Measurements from ENCODE around the gene CEP57.
"Not testable (repeated sequence)": the region's sequence is repeated elsewhere in the genome, so short reads cannot be mapped to it uniquely, and the experiment has no call there.

The CEP57 gene

DNA sequence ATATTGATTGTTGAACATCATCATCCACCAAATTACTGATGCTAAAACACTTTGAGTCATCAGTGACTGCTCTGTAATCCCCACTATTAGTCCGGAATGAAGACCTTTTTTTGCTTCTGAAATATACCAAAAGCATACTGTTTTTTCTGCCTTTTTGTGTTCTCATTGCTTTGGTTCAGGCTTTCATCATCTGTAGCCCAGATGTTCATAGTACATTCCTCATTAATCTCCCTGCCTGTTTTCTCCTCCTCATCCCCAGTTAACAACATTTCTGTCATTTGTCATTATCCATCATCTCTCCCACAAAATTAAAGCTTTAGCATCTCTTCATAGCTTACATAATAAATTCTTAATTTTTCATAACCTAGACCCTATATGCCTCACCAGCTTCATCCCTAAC is 9.2 kb downstream of the CEP57 start:
- DNase-seq (ENCODE audit: low read depth) = no peak

DNA sequence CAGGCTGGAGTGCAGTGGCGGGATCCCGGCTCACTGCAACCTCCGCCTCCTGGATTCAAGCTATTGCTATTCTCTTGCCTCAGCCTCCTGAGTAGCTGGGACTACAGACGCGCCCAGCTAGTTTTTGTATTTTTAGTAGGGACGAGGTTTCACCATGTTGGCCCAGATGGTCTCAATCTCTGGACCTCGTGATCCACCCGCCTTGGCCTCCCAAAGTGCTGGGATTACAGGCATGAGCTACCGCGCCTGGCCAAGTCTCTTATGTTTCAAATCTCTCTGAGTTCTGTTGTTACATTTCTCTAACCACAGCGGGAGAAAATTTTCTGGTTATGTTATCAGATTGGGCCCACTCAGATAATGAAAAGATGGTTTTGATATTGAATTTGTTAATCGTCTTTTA is 10.1 kb downstream of the CEP57 start:
- DNase-seq (ENCODE audit: low read depth) = no peak

DNA sequence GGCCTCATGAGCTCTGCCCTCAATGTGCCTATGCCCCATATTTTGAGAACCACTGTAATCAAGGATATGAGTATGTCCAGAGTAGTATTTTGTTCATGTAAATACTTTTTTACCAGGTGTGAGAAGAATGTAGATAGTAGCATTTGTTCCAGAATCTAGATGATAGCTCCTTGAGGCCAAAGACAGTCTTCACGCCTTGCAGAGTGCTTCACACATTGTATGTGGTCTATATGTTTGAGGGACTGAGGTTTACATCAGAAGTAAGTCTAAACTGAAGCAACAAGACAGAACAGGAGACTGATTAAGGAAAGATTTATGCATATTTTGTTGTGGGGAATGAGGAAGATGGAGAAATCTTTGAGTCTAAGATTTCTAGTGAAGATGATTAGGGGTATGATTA is 12.5 kb downstream of the CEP57 start:
- no peak for DNase-seq (ENCODE audit: low read depth)

DNA sequence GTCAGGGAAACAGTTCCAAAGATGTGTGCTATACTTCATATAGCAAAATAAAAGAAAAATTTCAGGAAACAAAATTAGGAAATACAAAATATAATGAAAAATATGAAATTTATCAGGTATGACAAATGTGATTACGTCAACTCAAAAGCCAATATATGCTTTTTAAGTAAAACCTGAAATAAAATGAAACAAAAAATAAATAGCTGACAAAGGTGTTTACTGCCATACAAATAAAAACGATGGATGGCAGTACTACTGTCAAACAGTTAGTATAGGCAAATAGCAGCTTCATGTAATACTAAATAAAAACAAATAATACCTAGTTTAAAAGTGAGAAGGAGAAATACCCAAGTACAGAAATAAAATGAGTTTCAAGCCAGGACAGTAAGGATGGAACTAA is 13.7 kb downstream of the CEP57 start:
- DNase-seq (ENCODE audit: low read depth) = no peak

DNA sequence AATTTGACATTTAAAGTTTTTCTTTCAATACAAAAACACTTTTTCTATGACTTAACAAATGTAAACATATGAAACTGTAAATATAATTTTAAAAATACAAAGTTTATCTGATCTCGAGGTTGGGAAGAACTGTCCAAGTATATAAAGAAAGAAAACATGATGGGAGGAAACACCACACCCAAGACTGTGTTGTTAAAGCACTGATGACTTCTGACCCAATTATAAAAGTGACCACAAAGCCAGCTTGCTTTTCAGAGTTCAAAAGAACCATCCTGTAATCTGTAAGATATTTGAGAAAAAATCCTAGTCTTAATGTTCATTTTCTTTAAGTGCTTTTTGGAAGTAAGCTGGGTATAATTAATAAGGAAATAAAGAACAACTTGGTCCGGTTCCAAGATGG is 15.6 kb downstream of the CEP57 start:
- DNase-seq (ENCODE audit: low read depth) = no peak

DNA sequence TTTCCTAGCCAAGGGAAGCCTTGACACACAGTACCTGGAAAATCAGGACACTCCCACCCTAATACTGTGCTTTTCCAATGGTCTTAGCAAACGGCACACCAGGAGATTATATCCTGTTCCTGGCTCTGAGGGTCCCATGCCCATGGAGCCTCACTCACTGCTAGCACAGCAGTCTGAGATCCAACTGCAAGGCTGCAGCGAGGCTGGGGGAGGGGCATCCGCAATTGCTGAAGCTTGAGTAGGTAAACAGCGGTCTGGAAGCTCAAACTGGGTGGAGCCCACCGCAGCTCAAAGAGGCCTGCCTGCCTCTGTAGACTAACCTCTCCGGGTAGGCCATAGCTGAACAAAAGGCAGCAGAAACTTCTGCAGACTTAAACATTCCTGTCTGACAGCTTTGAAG is 16.2 kb downstream of the CEP57 start:
- DNase-seq (ENCODE audit: low read depth) = not testable (repeated sequence)

DNA sequence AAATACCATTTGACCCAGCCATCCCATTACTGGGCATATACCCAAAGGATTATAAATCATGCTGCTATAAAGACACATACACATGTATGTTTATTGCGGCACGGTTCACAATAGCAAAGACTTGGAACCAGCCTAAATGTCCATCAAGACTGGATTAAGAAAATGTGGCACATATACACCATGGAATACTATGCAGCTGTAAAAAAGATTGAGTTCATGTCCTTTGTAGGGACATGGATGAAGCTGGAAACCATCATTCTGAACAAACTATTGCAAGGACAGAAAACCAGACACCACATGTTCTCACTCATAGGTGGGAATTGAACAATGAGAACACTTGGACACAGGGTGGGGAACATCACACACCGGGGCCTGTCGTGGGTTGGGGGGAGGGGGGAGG is 20.8 kb downstream of the CEP57 start:
- not testable (repeated sequence) for DNase-seq (ENCODE audit: low read depth)

DNA sequence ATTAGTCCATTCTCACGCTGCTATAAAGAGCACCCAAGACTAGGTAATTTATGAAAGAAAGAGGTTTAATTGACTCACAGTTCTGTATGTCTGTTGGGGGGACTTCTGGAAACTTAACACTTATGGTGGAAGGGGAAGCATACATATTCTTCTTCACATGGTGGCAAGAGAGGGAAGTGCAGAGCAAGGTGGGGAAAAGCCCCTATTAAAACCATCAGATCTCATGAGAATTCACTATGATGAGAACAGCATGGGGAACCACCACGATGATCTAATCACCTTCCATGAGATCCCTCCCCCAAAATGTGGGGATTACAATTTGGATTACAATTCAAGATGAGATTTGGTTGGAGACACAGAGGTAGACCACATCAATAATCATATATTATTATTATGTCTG is 25.7 kb downstream of the CEP57 start:
- DNase-seq (ENCODE audit: low read depth) = no peak

DNA sequence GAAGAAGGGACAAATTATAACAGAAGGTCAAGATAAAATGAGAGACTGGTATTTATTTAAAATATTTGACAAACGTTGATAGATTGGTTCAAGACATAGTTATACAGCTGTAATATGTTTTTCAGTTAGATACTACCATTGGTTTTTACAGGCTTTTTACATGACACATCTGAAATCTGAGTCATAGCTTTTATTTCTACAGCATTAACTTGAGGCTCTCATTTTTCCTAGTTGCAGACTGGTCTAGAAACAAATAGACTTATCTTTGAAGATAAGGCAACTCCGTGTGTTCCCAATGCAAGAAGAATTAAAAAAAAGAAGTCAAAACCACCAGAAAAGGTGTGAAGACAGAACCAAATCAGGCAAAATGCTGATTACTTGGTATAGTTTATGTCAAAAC is 31.3 kb downstream of the CEP57 start:
- DNase-seq (ENCODE audit: low read depth) = no peak

DNA sequence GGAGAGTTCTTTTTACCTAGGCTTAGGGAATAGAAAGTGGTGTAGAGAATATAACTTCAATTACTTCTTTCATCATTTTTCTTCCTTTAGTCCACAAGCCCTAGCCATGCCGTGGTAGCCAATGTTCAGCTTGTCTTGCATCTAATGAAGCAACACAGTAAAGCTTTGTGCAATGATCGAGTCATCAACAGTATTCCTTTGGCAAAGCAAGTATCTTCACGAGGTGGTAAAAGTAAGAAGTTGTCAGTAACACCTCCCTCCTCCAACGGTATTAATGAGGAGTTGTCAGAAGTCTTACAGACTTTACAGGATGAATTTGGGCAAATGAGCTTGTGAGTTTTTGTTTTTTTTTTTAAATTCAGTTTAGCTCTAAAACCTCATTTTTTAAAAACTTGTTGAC is 37.4 kb downstream of the CEP57 start:
- DNase-seq (ENCODE audit: low read depth) = no peak

DNA sequence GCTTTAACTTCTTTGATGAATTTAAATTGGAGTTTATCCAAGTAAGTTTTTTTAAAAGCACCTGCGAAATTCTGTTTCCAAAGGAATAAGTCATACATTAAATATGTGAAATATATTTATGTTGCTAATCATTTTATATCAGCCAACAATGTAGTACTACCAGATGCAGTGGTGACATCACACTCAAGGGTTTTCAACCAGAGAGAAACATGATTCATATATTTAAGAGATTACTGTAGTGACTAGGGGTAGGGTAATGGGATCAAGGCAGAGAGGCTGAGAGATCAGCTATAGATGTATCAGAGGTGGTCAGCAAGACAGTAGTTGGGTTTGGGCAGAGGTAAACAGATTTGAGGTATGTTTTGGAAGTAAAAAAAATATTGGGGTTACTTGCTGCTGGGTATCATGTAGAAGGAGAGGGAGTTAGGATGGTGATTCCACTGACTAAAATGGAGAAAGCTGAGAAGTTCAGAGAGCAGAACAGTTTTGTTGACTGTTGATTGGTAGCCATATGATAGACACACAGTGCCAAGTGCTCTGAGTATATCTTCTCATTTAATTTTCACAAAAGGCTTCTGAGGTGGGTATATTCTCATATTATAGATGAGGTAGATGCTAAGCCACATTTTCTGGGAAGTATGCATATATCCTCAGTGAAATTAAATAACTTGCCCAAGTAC is 39.4 kb downstream of the CEP57 start:
- DNase-seq (ENCODE audit: low read depth) = no peak

DNA sequence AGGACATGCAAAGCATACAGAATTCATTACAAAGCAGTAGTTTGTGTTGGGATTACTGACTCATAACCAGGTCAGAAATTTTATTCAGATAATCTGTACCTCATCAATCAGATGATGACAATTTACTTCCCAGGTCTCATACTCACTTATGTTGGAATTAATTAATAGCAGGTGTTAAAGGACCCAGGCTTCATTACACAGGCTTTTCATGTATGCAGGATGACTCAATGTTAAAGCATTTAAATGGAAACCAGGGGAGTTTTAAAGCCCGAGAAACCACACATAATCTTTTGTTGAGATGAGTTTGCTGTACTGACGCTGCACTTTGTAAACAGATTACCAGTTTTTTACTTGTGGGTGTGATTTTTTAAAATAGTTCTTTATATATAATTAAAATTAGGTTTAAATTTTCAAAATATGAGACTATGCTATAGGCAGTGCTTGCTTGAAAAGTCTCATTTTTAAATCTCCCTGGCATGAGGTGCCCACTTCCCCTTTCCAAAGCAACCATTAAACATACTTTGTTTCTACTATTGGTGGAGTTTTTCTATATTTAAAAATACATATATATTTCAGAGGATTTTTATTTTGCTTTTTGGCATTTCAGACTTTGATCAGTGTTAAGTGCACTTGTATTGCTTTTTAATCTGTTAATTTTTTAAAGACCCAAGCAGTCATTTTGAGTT is 41.0 kb downstream of the CEP57 start:
- no peak for DNase-seq (ENCODE audit: low read depth)

DNA sequence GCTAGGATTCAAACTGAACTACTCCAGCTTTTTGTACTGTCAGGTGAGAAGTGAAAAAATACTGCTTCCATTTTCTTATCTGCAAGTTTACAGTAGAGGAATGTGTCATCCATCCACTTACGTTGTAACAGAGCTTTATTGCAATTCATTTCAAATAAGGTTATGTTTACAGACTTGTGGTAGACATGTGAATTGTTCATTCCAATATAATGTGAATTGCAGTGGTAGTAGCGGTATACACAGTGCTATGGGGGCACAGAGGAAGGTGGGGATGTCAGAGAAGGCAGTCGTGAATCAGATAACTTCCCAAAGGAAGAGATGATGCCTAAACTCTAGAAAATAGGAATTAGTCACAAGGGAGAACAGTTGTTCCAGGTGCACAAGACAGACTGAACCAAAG is 42.5 kb downstream of the CEP57 start:
- no peak for DNase-seq (ENCODE audit: low read depth)

DNA sequence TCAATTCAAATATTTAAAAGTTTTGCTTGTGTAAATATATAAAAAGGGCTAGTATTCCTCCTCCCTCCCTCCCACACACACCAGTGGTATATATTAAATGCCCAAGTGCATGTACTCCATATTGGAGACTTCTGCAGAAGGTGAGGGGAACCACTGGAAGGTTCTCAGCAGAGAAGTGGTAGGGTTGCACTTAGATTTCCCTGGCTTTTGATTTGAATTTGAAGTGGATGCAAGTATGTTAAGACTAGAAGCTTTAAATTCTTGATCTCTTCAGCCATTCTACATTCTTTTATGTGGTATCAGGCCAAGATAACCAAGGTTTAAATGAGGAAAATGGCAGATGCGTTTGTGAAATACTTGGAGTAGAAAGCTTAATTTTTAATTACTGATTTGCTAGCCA is 43.1 kb downstream of the CEP57 start:
- no peak for DNase-seq (ENCODE audit: low read depth)

DNA sequence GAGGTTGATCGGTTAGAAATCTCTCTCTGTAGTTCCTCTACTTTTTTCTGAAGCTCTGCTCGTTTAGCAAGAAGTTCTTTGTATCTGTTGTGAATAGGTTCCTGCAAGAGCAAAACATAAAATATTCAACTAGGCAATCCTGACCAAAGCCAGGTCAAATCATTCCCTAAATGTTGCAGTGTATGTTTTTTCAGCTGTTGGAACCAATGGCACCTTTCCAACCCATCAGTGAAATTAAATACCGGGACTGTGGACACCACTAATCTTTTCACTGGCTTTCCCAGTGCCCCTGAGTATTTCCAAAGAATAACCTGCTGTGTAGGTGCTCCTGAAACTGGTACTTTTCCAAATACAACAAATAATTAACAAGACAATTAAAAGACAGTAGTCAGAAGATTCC is 45.1 kb downstream of the CEP57 start:
- no peak for DNase-seq (ENCODE audit: low read depth)

DNA sequence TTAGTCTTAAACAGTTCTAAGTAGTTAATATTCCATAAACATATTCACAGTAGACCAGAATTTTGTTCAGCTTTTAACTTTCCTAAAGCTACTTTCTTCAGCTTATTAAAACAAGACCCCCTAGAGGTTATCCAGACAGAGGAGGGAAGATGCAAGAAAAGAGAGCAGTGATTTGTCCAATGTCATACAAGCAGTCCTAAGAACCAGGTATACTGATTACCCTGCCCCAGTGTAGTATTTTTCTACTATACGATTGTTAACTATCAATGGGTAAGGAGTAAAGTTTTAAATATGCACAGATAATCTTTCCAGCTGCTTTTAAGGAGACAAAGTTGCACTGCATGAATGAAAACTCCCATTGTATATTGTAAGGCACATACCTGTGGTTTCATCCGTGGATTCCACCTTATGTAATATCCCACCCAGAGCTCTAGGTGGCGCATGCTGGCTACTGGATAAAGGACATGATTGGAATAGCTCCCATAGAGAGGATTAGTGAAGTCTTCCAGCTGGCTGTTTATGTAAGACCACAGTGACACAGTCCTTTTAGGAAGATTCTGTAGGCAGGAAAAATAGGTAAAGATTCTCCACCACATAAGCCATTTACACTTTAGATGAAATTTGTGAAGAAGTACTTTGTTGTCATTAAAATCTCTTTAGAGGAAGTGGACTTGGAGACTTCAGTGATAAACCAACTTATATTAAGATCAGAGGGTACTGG is 45.6 kb downstream of the CEP57 start:
- DNase-seq (ENCODE audit: low read depth) = peak; percentile 31

DNA sequence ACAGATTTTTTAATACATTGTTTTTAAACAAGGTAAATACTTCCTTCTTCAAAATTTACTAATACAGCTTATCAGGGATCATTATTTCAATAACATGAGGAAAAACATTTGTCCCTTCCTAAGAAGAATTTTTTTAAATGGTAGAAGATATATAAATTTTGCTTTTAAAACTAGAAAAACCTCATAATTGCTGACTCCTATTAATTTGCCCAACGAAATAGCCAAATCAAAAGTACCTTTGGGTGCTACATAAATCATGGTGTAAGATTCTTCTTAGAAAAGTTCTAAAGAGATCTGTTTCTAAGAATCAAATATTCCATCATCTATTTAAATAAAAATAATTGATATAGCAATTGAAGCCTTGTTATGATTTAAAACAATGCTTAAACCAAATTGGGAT is 54.9 kb downstream of the CEP57 start:
- no peak for DNase-seq (ENCODE audit: low read depth)

DNA sequence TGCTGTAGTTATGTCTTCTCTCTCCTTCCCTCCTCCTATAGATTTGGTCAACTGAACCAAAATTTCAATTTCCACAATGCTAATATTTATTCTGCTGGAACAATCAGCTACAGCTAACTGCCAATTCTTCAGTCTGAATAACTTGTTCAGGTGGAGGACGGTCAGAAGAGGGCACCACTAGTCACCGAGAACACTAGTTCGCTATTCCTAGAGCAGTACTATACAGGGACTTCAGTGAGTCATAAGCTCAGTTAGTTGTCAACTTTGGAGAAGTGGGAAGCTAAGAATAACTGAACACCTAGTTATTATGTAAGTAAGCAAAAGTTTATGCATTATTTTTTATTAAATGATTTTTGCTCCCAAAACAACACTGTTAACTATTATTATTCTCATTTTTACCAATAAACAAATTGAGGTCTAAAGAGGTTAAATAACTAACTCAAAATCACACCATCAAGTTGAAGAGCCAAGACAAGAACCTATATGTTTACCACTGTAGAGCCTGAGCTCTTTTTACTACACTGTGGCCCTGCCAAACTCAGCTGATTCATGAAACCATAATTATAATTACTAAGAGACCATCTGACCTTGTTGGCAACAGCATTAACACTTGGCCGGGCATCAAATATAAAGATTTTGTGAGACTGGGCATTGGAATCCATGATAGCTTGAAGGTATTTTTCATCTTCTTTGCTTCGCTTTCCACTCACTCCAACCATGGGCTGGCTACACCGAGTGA is 59.0 kb downstream of the CEP57 start:
- peak; percentile 2 for DNase-seq (ENCODE audit: low read depth)

DNA sequence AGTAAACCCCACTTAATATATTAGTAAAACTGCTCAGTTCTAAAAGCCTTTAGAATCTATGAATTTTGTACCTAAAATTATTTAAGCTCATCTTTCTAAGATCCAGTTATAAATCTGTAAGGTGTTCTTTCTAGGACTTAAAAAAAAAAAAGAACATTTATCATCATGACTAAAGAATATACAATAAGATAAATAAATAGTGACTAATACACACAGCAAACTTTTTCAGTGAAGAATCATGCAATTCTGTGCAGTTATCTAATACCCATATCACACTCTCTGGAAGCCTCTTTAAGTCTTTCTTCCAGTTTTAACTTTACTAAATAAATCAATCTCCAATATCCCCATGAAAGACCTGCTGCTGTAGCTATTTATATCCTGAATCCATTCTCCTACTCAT is 59.8 kb downstream of the CEP57 start:
- DNase-seq (ENCODE audit: low read depth) = no peak

DNA sequence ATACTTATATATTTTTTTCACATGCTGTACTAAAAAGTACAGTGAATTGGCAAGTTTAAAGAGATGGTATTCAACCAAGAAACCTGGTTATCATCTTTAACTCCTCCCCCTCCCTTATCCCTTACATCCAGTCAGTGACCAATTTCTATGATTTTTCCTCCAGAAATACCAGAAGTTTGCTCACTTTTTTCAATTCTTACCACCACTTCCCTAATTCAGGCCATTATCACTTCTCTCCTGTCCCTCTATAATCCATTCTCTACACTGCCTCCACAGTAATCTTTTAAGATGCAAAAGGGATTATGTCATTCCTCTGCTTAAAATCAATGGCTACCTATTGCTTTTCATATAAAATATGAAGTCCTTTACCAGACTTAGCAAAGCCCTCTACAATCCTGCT is 62.8 kb downstream of the CEP57 start:
- no peak for DNase-seq (ENCODE audit: low read depth)

DNA sequence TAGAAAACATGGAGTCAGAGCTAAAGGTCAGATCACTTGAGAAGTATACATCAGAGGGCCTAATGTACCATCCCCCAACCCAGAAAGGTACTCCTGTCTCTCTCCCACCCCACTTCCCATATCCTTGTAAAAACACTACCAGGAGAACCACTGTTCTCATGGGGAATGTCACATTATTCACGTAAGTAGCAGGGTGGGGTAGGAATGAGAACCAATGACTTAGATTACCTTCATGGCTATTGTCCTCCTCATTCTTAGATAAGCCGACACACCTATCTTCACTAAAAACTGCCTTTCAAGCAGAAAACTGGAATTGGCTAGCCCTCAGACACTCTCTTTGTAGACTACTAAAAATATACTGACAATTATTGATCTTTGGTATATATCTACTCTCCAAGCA is 63.6 kb downstream of the CEP57 start:
- no peak for DNase-seq (ENCODE audit: low read depth)

DNA sequence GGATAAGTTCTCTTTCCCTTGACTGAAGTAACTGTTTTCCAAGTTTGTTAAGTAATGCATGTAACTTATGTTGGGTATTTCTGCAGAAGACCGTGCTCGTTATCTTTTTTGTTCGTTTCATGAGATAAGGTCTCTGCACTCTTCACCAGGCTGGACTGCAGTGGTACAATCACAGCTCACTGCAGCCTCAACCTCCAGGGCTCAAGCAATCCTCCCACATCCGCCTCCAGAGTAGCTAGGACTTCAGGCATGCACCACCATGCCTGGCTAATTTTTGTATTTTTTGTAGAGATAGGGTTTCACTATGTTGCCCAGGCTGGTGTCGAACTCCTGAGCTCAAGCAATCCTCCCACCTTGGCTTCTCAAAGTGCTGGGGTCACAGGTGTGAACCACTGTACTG is 64.1 kb downstream of the CEP57 start:
- not testable (repeated sequence) for DNase-seq (ENCODE audit: low read depth)

DNA sequence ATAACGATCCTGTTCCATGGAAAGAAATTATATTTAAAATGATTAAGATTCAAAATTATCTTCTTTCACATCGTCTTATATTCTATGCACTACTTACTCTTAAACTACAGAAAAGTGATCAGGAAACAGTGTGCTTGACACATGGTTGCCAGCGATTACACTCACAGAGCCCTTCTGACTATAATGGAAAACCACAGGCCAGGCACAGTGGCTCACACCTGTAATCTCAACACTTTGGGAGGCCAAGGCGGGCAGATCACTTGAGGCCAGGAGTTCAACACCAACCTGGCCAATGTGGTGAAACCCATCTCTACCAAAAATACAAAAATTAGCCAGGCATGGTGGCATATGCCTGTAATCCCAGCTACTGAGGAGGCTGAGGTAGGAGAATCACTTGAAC is 69.7 kb downstream of the CEP57 start:
- DNase-seq (ENCODE audit: low read depth) = not testable (repeated sequence)

Measured in stimulated activated CD8-positive, alpha-beta memory T cell treated with anti-CD3 and anti-CD28 coated beads, Interleukin-12 subunit alpha, Interleukin-12 subunit beta, amount 100 ng/mL, for 1 hour (primary cell).